GM12874 (cell line): ENCODE measurements around the gene TM9SF3.

Experiments
- TF ChIP-seq, protein P1 (sequence below): IDR thresholded peaks from 2 replicates; pipeline ENCODE4 v1.5.1; 2011; ENCODE audit warnings: low read depth, mild to moderate bottlenecking, control low read depth, low read length, moderate library complexity; ENCODE audit not compliant: insufficient read depth

TM9SF3 gene

DNA sequence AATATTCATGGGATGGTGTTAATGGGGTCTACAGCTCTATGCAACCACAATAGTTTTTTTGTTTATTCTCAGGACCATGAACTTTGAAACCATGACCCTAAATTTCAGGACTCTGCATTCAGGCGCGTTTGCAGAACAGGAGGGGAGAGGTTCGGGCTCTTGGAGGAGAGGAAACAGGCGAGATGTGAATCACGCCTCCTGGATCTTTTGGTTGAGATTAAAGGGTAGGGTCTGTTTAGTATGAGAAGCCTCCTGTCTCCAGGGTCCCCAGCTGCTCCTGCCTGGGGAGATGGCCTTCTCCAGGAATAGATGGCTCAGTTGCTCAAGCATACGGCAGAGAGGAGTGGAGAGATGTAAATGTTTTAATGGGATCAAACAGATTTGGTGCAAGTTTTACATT lies 91.3 kb downstream of the TM9SF3 start:
- TF ChIP-seq, protein P1, sequence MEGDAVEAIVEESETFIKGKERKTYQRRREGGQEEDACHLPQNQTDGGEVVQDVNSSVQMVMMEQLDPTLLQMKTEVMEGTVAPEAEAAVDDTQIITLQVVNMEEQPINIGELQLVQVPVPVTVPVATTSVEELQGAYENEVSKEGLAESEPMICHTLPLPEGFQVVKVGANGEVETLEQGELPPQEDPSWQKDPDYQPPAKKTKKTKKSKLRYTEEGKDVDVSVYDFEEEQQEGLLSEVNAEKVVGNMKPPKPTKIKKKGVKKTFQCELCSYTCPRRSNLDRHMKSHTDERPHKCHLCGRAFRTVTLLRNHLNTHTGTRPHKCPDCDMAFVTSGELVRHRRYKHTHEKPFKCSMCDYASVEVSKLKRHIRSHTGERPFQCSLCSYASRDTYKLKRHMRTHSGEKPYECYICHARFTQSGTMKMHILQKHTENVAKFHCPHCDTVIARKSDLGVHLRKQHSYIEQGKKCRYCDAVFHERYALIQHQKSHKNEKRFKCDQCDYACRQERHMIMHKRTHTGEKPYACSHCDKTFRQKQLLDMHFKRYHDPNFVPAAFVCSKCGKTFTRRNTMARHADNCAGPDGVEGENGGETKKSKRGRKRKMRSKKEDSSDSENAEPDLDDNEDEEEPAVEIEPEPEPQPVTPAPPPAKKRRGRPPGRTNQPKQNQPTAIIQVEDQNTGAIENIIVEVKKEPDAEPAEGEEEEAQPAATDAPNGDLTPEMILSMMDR: no peak

DNA sequence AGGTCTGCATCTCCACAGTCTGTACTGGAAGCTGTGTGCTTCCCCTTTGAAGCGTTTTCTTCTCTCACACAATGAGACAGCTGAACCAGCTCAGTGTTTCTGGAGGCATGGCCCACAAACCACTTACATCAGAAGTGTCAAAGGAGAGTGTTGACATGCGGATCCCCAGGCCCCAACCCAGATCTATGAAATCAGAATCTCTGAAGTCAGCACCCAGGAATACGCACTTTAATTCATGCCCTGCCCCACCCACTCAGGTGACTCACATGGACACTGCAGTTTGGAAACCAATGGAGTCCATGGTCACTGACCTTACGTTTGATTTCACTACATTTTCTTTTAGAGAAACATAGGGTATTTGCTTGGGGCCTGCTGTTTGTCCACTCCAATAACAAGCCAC lies 92.1 kb downstream of the TM9SF3 start:
- TF ChIP-seq, protein P1: no peak

DNA sequence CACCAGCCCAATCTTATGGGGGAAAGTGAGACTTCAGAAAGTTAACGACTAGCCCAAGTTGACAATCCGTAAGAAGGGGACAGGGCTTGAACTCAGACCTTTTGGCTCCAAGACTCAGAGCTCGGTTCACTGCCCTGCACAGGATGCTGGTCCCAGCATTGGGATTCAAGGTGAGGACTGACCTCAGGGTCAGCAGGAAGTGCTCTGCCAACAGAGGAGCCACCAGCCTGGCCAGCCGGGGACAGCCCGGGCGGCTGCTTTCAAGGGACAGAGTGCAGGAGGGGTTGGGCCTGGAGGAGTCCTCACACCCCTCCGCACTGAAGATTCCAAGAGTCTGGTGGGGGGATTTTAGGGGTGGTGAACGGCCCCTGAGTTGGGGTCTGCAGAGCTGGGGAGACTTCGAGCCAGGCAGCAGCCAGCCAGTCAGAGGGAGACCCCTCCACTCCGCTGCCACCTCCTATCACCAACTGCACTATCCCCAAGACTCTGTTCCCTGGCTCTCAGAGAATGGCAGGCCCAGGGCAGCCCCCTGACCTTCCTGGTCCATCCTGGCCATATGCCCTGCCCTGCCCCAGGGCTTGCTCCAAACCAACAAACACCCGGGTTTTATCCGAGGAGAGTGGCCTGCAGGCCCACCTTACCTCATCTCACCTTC lies 92.8 kb downstream of the TM9SF3 start:
- TF ChIP-seq, protein P1: no peak

DNA sequence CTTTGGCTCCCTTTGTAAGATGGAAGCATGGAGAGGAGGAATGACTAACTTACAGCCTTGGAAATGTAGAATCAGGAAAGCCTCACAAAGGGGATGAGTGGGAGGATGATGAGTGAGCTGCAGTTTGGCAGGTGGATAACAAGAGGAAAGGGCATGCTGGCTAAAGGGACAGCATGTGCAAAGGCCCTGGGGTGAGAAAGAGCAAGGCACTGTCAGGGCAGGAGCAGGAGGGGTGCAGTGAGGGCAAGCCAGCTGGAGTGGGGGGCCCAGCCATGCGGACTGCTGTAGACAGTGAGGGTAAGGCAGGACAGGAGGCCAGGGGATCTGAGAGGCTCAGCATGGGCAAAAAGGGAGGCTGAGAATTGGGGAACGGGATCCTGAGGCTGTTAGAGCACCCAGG lies 93.6 kb downstream of the TM9SF3 start:
- TF ChIP-seq, protein P1: no peak

DNA sequence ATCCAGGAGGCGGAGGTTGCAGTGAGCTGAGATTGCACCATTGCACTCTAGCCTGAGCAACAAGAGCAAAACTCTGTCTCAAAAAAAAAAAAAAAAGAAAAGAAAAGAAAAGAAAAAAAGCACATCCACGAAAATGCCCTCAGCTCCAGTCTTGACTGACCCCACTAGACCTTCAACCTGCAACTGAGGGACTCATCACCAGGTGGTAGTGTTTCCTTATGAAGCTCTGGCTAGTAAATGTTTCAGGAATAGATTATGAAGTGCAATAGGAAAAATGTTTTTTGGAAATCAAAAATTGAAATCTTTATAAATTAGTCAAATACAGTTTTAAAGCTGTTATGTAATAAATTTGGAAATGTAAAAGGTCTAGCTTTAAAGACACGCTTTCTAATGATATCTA lies 95.5 kb downstream of the TM9SF3 start:
- TF ChIP-seq, protein P1: no peak

DNA sequence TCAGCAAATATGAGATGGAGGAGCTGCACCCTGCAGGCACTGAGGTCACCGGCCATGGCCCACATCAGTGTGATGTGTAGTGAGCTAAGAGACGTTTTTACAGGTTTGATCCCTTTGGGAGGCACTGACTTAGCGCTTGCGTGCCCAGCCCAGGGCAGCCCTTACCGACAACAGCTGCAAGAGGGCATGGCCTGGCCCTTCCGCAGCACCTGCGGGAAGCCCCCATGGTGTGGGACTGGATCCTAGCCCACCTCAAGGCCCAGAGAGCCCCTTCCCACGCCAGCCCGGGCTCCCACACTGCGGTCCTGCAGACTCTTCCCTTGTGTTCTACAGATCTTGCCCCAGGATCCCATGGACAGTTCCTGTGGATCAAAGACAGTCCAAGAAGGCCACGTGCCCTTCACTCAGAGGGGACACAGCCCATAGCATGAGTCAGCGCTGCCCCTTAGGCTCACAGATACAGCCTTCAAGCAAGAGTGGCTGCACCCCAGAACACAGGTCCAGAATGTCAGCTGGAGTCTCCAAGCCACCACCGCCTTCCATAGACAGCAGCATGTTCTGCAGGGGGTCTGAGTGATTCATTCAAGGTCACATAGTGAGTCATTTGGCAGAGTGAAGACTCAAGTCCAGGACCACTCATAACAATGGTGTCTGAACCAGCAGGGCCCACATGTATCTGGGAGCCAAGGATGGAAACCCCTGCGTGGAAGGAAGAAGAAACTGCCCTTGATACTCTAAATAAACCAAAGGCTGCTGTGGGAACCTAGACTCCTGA lies 98.5 kb downstream of the TM9SF3 start:
- TF ChIP-seq, protein P1: no peak

DNA sequence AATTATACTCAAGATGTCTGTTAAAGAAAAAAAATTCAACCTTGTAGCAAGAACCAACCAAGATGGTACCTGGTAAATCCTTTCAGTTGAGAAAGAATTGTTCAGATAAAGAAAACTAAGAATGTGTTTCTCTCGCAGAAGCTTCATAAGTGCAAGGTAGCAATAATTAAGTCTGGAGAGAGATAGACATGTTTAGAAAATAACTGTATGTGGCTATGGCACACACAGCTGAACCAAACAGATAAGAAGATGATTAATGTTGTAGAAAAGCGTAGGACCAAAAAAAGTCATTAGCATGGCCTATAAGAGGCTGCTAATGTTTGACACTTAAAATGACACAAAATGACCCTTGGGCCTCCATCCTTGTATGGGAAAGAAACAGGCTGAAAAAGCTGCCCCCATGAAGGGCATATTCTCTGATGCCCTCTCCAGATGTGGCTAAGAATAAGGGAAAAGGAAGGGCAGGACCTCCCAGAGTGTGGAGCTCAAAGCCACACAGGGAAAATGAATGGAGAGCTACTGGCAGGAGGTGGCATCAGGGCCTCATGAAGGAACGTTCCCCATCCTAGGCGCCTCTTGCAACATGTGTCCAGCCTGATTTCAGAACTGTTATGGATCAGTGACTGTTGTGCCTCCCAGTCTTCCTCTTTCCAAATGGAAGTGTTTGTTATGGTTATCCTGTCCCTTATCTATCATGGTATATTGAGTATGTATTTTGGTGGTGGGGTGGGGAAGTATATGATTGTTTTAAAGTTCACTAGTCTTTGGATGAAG lies 103.8 kb downstream of the TM9SF3 start:
- TF ChIP-seq, protein P1: no peak
